Immature natural killer cell (primary cell): ENCODE data around the gene DDX10. TPM values are rescaled to one million over a fixed set of nuclear protein-coding genes. Genes with fewer than 3 reads are reported as not detected.

Source experiments
- DNase-seq, 3 donors: peaks; one replicate each; pipeline ENCODE4 v3.0.0; 2022; ENCODE audit warnings: mixed read lengths in 1 of 3
- H3K27ac Mint-ChIP-seq, 6 donors: one replicate each; pipeline ENCODE4 v1.8.0; 2020; ENCODE audit warnings: mixed read lengths in 6 of 6, mild to moderate bottlenecking in 5 of 6, inconsistent platforms in 4 of 6, moderate library complexity in 3 of 6
- H3K27me3 Mint-ChIP-seq, 3 donors: one replicate each; pipeline ENCODE4 v1.8.0; 2020 to 2021; ENCODE audit warnings: low read depth in 3 of 3, mild to moderate bottlenecking in 3 of 3, mixed read lengths in 3 of 3, moderate library complexity in 3 of 3, inconsistent platforms in 1 of 3
- H3K36me3 Mint-ChIP-seq, 3 donors: one replicate each; pipeline ENCODE4 v1.8.0; 2020; ENCODE audit warnings: mixed read lengths in 3 of 3, inconsistent platforms in 2 of 3, mild to moderate bottlenecking in 2 of 3
- H3K4me1 Mint-ChIP-seq, 2 donors: one replicate each; pipeline ENCODE4 v1.8.0; 2020; ENCODE audit warnings: inconsistent platforms in 2 of 2, mild to moderate bottlenecking in 2 of 2, mixed read lengths in 2 of 2, moderate library complexity in 1 of 2
- H3K4me3 Mint-ChIP-seq, 5 donors: one replicate each; pipeline ENCODE4 v1.8.0; 2020; ENCODE audit warnings: mild to moderate bottlenecking in 5 of 5, mixed read lengths in 5 of 5, inconsistent platforms in 3 of 5, moderate library complexity in 3 of 5
- H3K9me3 Mint-ChIP-seq, 6 donors: one replicate each; pipeline ENCODE4 v1.8.0; 2020; ENCODE audit warnings: mild to moderate bottlenecking in 6 of 6, mixed read lengths in 6 of 6, inconsistent platforms in 4 of 6, moderate library complexity in 3 of 6
- polyA plus RNA-seq, 3 donors: library from polyadenylated mRNA; unstranded; fragments of 300-500 nt; fragmentation: Illumina TruSeq; gene quantifications; one replicate each; pipeline ENCODE4 v1.2.3, GENCODE V29; 2021

Gene DDX10
- polyA plus RNA-seq, result 10 to 100 TPM; 11.8 to 17.2 (median 16.4) TPM

GRCh38 chr11:108664730-108665525 lies at the start of gene DDX10:
Gene DDX10, plus strand, starts transcription at chr11:108665069. Its CDS starts 85 bp downstream, at chr11:108665154.
- peak within 1 kb of the TSS; percentile 99 to 100 (median 100) for H3K4me3 Mint-ChIP-seq
- peak; percentile 100 for DNase-seq
- peaks cover 0 to 2% (median 0%) of the 10 kb centered on the region in 6 donors for H3K9me3 Mint-ChIP-seq
- H3K36me3 Mint-ChIP-seq, result peaks cover 0 to 4% (median 0%) of the 10 kb centered on the region in 3 donors
- H3K27ac Mint-ChIP-seq, result peak within 1 kb of the TSS; percentile 91 to 100 (median 98)
- peaks cover 5 to 7% (median 6%) of the 10 kb centered on the region in 3 donors for H3K27me3 Mint-ChIP-seq
- peaks cover 45 to 55% of the 10 kb centered on the region in 2 donors for H3K4me1 Mint-ChIP-seq

GRCh38 chr11:108616549-108616948 lies 48.3 kb upstream of the DDX10 start:
- Mint-ChIP-seq H3K4me3 (no peak overlapping the region), H3K9me3 (no peaks in the 10 kb centered on the region)

GRCh38 chr11:108617055-108617454 lies 47.8 kb upstream of the DDX10 start:
- H3K27me3 Mint-ChIP-seq, result peaks cover 2 to 11% (median 5%) of the 10 kb centered on the region in 3 donors
- H3K4me1 Mint-ChIP-seq, result no peaks in the 10 kb centered on the region
- H3K9me3 Mint-ChIP-seq, result no peaks in the 10 kb centered on the region
- H3K36me3 Mint-ChIP-seq, result no peaks in the 10 kb centered on the region
- H3K27ac Mint-ChIP-seq, result no peak overlapping the region
- DNase-seq, result no peak
- H3K4me3 Mint-ChIP-seq, result no peak overlapping the region

More at GRCh38 chr11:108616549-108616948, 48.3 kb upstream of the DDX10 start:
- DNase-seq, result no peak
- Mint-ChIP-seq H3K4me1 (no peaks in the 10 kb centered on the region), H3K36me3 (no peaks in the 10 kb centered on the region), H3K27me3 (peaks cover 2 to 8% (median 5%) of the 10 kb centered on the region in 3 donors), H3K27ac (no peak overlapping the region)

- H3K9me3 Mint-ChIP-seq, result no peaks in the 10 kb centered on the region
- H3K36me3 Mint-ChIP-seq, result no peaks in the 10 kb centered on the region
- H3K27me3 Mint-ChIP-seq, result peaks cover 2 to 10% (median 5%) of the 10 kb centered on the region in 3 donors
- H3K4me3 Mint-ChIP-seq, result no peak overlapping the region
- H3K27ac Mint-ChIP-seq, result no peak overlapping the region
- no peak for DNase-seq
- H3K4me1 Mint-ChIP-seq, result no peaks in the 10 kb centered on the region
These were observed 46.3 kb upstream of the DDX10 start for GRCh38 chr11:108618529-108618928.

GRCh38 chr11:108620958-108621772 lies 43.7 kb upstream of the DDX10 start:
- H3K27ac Mint-ChIP-seq, result no peak overlapping the region
- H3K4me1 Mint-ChIP-seq, result no peaks in the 10 kb centered on the region
- no peaks in the 10 kb centered on the region for H3K9me3 Mint-ChIP-seq
- H3K27me3 Mint-ChIP-seq, result peaks cover 5 to 15% (median 8%) of the 10 kb centered on the region in 3 donors
- DNase-seq, result no peak
- H3K4me3 Mint-ChIP-seq, result no peak overlapping the region
- H3K36me3 Mint-ChIP-seq, result no peaks in the 10 kb centered on the region

- H3K4me1 Mint-ChIP-seq, result no peaks in the 10 kb centered on the region
- no peak overlapping the region for H3K27ac Mint-ChIP-seq
- no peak overlapping the region for H3K4me3 Mint-ChIP-seq
- no peaks in the 10 kb centered on the region for H3K36me3 Mint-ChIP-seq
- no peak for DNase-seq
- H3K27me3 Mint-ChIP-seq, result peaks cover 6 to 15% (median 6%) of the 10 kb centered on the region in 3 donors
- H3K9me3 Mint-ChIP-seq, result no peaks in the 10 kb centered on the region
These were observed 42.5 kb upstream of the DDX10 start for GRCh38 chr11:108622341-108622740.

GRCh38 chr11:108624196-108624925 lies 40.5 kb upstream of the DDX10 start:
- Mint-ChIP-seq H3K4me1 (no peaks in the 10 kb centered on the region), H3K36me3 (no peaks in the 10 kb centered on the region), H3K27ac (no peak overlapping the region), H3K4me3 (no peak overlapping the region), H3K9me3 (no peaks in the 10 kb centered on the region), H3K27me3 (peaks cover 5 to 16% (median 8%) of the 10 kb centered on the region in 3 donors)
- DNase-seq, result no peak

- Mint-ChIP-seq H3K4me3 (no peak overlapping the region), H3K4me1 (no peaks in the 10 kb centered on the region), H3K27ac (no peak overlapping the region), H3K9me3 (peaks cover 0 to 1% (median 0%) of the 10 kb centered on the region in 6 donors), H3K27me3 (peaks cover 8 to 15% (median 14%) of the 10 kb centered on the region in 3 donors), H3K36me3 (no peaks in the 10 kb centered on the region)
- no peak for DNase-seq
These were observed 36.5 kb upstream of the DDX10 start for GRCh38 chr11:108628326-108628725.

GRCh38 chr11:108628812-108629211 lies 36.1 kb upstream of the DDX10 start:
- no peaks in the 10 kb centered on the region for H3K4me1 Mint-ChIP-seq
- no peaks in the 10 kb centered on the region for H3K36me3 Mint-ChIP-seq
- H3K4me3 Mint-ChIP-seq, result no peak overlapping the region
- DNase-seq, result no peak
- H3K9me3 Mint-ChIP-seq, result peaks cover 0 to 1% (median 0%) of the 10 kb centered on the region in 6 donors
- no peak overlapping the region for H3K27ac Mint-ChIP-seq
- peaks cover 8 to 15% (median 14%) of the 10 kb centered on the region in 3 donors for H3K27me3 Mint-ChIP-seq

- no peak for DNase-seq
- Mint-ChIP-seq H3K9me3 (peaks cover 0 to 1% (median 0%) of the 10 kb centered on the region in 6 donors), H3K36me3 (no peaks in the 10 kb centered on the region), H3K4me3 (no peak overlapping the region), H3K27me3 (peaks cover 9 to 14% (median 13%) of the 10 kb centered on the region in 3 donors), H3K4me1 (no peaks in the 10 kb centered on the region), H3K27ac (no peak overlapping the region)
These were observed 35.6 kb upstream of the DDX10 start for GRCh38 chr11:108629274-108629673.

GRCh38 chr11:108632041-108632704 lies 32.7 kb upstream of the DDX10 start:
- no peak for DNase-seq
- H3K27ac Mint-ChIP-seq, result no peak overlapping the region
- no peak overlapping the region for H3K4me3 Mint-ChIP-seq
- H3K4me1 Mint-ChIP-seq, result no peaks in the 10 kb centered on the region
- no peaks in the 10 kb centered on the region for H3K36me3 Mint-ChIP-seq
- H3K9me3 Mint-ChIP-seq, result peaks cover 0 to 1% (median 0%) of the 10 kb centered on the region in 6 donors
- H3K27me3 Mint-ChIP-seq, result peaks cover 8 to 15% (median 10%) of the 10 kb centered on the region in 3 donors

- Mint-ChIP-seq H3K36me3 (no peaks in the 10 kb centered on the region), H3K4me1 (no peaks in the 10 kb centered on the region), H3K4me3 (no peak overlapping the region), H3K27ac (no peak overlapping the region), H3K27me3 (peaks cover 7 to 11% (median 8%) of the 10 kb centered on the region in 3 donors), H3K9me3 (peaks cover 0 to 1% (median 0%) of the 10 kb centered on the region in 6 donors)
- no peak for DNase-seq
These were observed 29.8 kb upstream of the DDX10 start for GRCh38 chr11:108635106-108635505.

- Mint-ChIP-seq H3K4me3 (no peak overlapping the region), H3K9me3 (peaks cover 0 to 1% (median 0%) of the 10 kb centered on the region in 6 donors), H3K4me1 (no peaks in the 10 kb centered on the region), H3K36me3 (no peaks in the 10 kb centered on the region), H3K27ac (no peak overlapping the region), H3K27me3 (peaks cover 5 to 12% (median 11%) of the 10 kb centered on the region in 3 donors)
- DNase-seq, result no peak
These were observed 28.6 kb upstream of the DDX10 start for GRCh38 chr11:108636222-108636621.
